ENCODE data around the gene ZBTB22. TPM values are rescaled to one million over a fixed set of nuclear protein-coding genes. Genes with fewer than 3 reads are reported as not detected.
A peak's percentile ranks its signal among the peaks of the same experiment; 100 is the strongest.

Gene ZBTB22
- total RNA-seq, 1 donor from 2014 or later, result 27.3 TPM

DNA sequence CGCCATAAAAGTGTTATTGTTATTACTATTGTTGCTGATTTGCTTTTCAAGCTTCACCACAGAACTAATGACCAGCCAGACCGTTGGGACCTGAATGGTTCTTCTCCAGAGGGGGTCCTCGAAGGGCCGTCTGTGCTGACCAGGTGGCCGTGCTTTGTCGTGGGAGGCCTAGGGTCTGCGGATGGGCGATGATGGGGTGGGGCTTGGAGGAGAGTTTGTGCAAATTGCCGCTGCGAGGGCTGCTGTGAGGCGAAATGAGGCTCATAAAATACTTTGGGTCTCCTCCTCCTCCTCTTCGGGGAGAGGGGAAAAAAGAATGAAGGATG, 6.0 kb upstream of the ZBTB22 start:
- Mint-ChIP-seq H3K4me1 (ENCODE audit: low read depth) (peaks cover 24% of the 10 kb centered on the region), H3K27ac (peak overlapping the region; percentile 92), H3K4me3 (ENCODE audit: low read depth) (peak overlapping the region; percentile 99), H3K27me3 (no peaks in the 10 kb centered on the region), H3K36me3 (ENCODE audit: insufficient read depth) (peaks cover 15% of the 10 kb centered on the region), H3K9me3 (ENCODE audit: low read depth) (no peaks in the 10 kb centered on the region)
- TF ChIP-seq, protein P1, sequence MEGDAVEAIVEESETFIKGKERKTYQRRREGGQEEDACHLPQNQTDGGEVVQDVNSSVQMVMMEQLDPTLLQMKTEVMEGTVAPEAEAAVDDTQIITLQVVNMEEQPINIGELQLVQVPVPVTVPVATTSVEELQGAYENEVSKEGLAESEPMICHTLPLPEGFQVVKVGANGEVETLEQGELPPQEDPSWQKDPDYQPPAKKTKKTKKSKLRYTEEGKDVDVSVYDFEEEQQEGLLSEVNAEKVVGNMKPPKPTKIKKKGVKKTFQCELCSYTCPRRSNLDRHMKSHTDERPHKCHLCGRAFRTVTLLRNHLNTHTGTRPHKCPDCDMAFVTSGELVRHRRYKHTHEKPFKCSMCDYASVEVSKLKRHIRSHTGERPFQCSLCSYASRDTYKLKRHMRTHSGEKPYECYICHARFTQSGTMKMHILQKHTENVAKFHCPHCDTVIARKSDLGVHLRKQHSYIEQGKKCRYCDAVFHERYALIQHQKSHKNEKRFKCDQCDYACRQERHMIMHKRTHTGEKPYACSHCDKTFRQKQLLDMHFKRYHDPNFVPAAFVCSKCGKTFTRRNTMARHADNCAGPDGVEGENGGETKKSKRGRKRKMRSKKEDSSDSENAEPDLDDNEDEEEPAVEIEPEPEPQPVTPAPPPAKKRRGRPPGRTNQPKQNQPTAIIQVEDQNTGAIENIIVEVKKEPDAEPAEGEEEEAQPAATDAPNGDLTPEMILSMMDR (IDR thresholded peaks at IDR 0.05; ENCODE audit: unreplicated experiment), result no peak
- no peak for DNase-seq (ENCODE audit: low spot score, unreplicated experiment)

DNA sequence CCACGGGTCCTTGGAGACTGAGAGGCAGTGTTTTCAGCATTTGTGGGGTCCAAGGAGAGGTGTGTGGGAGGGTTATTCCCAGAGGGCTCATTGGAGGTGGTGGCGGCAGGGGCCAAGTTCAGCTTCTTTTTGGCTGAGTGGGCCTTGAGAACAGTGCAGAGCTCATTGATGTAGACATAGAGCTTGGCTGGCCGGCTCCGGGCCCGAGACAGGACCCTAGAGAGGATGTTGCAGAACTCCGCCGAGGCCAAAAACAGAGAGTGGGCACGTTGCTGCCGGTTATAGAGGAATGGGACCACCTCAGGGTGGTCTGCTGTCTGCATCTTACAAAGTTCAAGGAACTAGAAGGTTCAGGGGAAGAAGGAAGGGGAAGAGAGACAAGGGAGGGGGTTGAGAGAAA, 3.7 kb upstream of the ZBTB22 start:
- H3K27me3 Mint-ChIP-seq, result no peaks in the 10 kb centered on the region
- peak overlapping the region; percentile 87 for H3K27ac Mint-ChIP-seq
- peaks cover 36% of the 10 kb centered on the region for H3K4me1 Mint-ChIP-seq (ENCODE audit: low read depth)
- no peaks in the 10 kb centered on the region for H3K9me3 Mint-ChIP-seq (ENCODE audit: low read depth)
- H3K4me3 Mint-ChIP-seq (ENCODE audit: low read depth), result peak overlapping the region; percentile 64
- TF ChIP-seq, protein P1 (IDR thresholded peaks at IDR 0.05; ENCODE audit: unreplicated experiment), result no peak
- peaks cover 24% of the 10 kb centered on the region for H3K36me3 Mint-ChIP-seq (ENCODE audit: insufficient read depth)
- DNase-seq (ENCODE audit: low spot score, unreplicated experiment), result no peak

DNA sequence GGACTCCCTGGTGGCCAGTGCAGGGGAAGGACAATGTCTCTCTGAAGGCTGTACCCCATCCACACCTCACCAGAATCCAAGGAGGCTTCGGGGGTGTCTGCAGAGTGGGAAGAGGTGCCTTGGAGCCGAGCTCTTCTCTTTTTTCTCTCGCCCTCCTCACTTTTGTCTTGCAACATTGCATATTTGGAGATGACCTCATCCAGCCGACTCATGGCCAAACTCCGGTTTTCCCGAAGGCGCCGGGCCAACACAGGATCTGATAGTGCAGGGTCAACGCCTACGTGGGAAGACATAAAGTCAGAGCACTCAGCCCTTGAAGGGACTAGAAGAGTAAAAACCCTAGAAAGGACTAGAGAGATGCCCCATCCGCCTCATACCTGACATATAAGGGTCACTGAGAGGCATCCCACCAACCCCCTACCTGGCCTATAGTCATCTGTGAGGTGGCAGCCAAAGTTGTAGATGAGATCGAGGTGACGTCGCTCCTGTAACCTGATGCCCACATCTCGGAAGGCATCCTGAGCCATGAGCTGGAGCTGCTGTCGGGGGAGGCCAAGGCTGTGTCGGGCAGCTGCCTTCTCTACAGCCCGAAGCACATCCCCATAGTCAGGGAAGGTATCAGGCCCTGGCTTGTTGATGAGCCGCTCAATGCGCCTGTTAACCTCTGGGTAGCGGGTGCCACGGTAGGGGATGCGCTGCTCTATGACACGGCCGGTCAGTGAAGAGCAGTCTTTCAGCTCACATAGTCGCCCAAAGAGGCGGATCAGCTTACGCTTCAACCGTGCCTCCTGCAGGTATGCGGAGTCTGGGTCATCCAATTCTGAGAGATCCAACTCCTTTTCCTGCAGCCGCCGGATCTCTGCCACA, 3.0 kb upstream of the ZBTB22 start:
- DNase-seq (ENCODE audit: low spot score, unreplicated experiment), result no peak
- Mint-ChIP-seq H3K36me3 (ENCODE audit: insufficient read depth) (peaks cover 26% of the 10 kb centered on the region), H3K4me1 (ENCODE audit: low read depth) (peaks cover 36% of the 10 kb centered on the region), H3K9me3 (ENCODE audit: low read depth) (no peaks in the 10 kb centered on the region), H3K27ac (peak overlapping the region; percentile 85), H3K4me3 (ENCODE audit: low read depth) (peak overlapping the region; percentile 64), H3K27me3 (no peaks in the 10 kb centered on the region)
- TF ChIP-seq, protein P1 (IDR thresholded peaks at IDR 0.05; ENCODE audit: unreplicated experiment), result no peak

DNA sequence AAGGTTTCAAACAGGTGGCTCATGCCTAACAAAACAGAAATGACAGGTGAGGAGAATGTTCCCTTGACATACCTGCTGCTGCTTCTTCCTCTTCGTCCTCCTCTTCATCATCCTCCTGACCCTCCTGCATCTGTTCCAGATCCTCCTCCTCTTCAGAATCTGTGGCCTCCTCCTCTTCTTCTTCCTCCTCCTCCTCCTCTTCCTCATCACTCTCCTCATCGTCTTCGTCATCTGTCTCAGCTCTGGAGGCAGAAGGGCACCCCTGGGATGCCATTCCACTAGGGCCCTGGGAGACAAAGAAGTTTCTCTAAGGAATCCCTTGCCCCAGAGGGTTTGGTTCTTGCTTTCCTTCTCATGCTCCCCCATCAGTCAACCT, 2.4 kb upstream of the ZBTB22 start:
- H3K36me3 Mint-ChIP-seq (ENCODE audit: insufficient read depth), result peaks cover 26% of the 10 kb centered on the region
- H3K4me3 Mint-ChIP-seq (ENCODE audit: low read depth), result peak overlapping the region; percentile 64
- no peaks in the 10 kb centered on the region for H3K27me3 Mint-ChIP-seq
- DNase-seq (ENCODE audit: low spot score, unreplicated experiment), result no peak
- H3K27ac Mint-ChIP-seq, result peak overlapping the region; percentile 85
- H3K9me3 Mint-ChIP-seq (ENCODE audit: low read depth), result no peaks in the 10 kb centered on the region
- TF ChIP-seq, protein P1 (IDR thresholded peaks at IDR 0.05; ENCODE audit: unreplicated experiment), result no peak
- peaks cover 37% of the 10 kb centered on the region for H3K4me1 Mint-ChIP-seq (ENCODE audit: low read depth)

DNA sequence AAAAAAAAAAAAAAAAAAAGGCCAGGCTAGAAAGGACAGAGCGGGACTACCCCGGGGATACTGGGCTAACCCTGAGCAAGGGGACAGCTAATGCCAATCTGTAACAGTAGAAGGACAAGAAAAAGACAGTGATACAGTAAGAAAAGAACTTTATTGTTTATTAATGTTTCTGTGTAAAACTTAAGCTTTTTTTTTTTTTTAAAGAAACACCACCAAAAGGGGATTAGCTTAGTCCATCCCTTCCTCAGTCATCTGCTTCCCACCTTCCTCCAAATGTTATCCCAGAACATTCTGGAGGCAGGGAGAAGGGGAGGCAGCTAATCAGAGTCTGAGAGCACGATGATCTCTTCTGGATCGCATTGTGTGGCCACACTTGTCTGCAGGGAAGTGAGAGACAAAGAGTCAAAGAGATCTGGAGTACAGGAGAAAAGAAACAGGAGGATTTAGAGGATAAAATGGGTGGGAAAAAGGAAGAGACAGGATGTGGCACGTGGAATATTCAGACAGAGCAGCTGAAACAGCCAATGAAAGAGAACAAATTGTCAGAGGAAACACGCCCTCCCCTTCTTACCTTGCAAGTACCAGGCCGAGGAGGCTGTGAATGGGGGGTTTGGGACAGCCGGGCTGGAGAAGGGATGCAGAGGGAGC, 1.0 kb upstream of the ZBTB22 start:
- Mint-ChIP-seq H3K27ac (peak overlapping the region; percentile 98), H3K4me3 (ENCODE audit: low read depth) (peak overlapping the region; percentile 97), H3K9me3 (ENCODE audit: low read depth) (no peaks in the 10 kb centered on the region), H3K36me3 (ENCODE audit: insufficient read depth) (peaks cover 26% of the 10 kb centered on the region), H3K4me1 (ENCODE audit: low read depth) (peaks cover 41% of the 10 kb centered on the region), H3K27me3 (no peaks in the 10 kb centered on the region)
- no peak for DNase-seq (ENCODE audit: low spot score, unreplicated experiment)
- TF ChIP-seq, protein P1 (IDR thresholded peaks at IDR 0.05; ENCODE audit: unreplicated experiment), result no peak

All from progenitor cell of endocrine pancreas (in vitro differentiated cells).